OCI-M1 (cell line): ENCODE measurements around the gene TPST1.
"Not testable (repeated sequence)": the region's sequence is repeated elsewhere in the genome, so short reads cannot be mapped to it uniquely, and the experiment has no call there.

Experiments
- DNase-seq: peaks from one replicate; lab custom pipeline; 2025; lab: John Stamatoyannopoulos, UW

TPST1 gene

DNA sequence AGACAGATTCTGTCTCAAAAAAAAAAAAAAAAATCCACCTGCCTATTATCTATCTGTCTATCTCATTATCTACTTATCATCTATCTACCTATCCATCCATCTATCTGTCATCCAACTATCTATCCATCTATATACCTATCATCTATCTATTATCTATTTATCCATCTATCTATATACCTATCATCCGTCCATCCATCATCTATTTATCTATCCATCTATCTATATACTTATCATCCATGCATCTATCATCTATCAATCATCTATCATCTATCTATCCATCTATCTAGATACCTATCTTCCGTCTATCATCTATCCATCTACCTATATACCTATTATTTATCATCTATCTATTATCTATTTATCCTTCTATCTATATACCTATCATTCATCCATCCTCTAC is 16.5 kb upstream of the TPST1 start:
- DNase-seq, result no peak

GRCh38 chr7:66189695-66190503 is 15.2 kb upstream of the TPST1 start:
- no peak for DNase-seq

DNA sequence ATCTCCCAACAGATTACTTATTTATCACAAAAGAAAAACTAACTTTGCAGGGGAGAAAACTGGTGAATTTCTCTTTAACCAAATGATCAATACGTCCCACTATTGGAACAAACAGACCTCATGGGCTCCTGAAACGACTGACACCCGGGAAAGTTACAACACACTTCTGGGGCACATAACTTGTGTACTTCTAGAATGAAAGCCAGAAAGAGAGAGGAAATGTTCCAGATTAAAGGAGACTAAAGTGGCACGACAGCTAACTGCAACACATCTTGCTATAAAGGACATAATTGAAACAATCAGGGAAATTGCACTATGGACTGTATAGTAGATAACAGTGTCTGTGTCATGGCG is 14.7 kb upstream of the TPST1 start:
- DNase-seq, result no peak

DNA sequence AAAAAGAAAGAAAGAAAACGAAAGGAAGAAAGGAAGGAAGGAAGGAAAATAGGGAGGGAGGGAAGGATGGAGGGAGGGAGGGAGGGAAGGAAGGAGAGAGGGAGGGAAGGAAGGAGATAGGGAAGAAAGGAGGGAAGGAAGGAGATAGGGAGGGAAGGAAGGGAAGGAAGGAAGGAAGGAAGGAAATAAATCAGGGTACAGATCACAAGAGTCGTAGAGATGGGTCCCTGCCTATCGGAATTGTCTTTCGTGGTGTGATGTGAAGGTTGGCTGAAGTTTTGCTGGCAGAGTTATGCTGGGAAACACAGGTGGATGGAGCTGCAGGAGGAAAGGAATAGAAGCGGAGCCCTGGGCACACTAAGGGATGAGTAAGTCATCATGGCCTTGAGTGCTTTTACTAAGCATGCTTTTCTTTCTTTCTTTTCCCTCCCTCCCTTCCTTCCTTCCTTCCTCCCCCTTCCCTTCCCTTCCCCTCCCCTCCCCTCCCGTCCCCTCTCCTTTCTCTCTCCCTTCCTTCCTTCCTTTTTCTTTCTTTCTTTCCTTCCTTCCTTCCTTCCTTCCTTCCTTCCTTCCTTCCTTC is 11.9 kb upstream of the TPST1 start:
- DNase-seq, result no peak

DNA sequence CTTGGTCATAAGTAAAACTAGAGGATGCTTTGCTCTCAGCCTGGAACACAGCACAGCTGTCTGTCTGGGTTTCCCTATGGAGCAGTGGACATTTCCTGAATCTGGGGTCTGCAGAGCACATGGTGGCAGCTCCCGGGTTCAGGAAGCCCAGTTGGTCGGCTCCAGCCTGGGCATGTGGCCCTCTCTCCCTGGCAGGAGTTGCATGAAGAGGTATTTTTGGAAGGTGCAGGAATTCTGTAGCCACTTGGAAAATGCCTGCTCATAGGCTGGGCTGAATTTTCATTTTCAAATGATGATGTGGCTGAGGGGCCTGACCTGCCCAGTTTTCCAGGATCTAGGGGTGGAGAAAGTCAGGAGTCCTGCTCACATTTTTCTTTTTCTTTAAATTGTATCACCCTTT is 6.7 kb upstream of the TPST1 start:
- no peak for DNase-seq

GRCh38 chr7:66198956-66199355 is 6.2 kb upstream of the TPST1 start:
- DNase-seq, result no peak

DNA sequence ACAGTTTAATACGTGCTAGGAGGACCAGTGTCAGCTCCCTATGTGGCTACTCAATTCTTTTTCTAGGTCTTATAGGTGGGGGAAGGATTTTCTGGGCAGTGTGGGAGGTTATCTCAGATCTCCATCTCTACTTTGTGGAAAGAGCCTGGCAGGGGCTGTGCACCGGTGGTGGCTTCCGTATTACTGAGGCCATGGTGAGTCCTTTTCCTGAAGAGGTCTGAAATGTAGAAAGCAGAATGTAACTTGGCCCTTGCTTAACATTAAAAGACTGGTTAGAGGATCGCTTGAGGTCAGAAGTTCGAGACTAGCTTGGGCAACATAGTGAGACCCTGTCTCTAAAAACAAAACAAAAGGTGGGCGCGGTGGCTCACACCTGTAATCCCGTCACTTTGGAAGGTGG is 2.7 kb upstream of the TPST1 start:
- no peak for DNase-seq

DNA sequence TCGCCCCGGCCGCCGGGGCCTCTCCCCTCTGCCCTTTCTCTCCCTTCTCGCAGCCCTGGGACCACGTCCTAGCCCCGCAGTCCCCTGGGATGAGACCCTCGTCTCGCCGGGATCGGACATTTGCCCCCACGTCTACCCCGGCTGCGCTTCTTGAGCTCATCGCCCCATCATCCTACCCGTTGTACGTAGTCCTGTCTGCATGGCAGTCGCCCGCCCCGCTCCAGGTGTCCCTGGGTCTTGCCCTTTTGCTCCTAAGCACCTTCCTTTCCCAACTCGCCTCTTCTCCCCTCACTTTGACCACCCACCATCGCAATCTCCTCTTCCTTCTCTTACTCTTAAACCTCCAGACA is 582 bp downstream of the TPST1 start:
- DNase-seq, result no peak

DNA sequence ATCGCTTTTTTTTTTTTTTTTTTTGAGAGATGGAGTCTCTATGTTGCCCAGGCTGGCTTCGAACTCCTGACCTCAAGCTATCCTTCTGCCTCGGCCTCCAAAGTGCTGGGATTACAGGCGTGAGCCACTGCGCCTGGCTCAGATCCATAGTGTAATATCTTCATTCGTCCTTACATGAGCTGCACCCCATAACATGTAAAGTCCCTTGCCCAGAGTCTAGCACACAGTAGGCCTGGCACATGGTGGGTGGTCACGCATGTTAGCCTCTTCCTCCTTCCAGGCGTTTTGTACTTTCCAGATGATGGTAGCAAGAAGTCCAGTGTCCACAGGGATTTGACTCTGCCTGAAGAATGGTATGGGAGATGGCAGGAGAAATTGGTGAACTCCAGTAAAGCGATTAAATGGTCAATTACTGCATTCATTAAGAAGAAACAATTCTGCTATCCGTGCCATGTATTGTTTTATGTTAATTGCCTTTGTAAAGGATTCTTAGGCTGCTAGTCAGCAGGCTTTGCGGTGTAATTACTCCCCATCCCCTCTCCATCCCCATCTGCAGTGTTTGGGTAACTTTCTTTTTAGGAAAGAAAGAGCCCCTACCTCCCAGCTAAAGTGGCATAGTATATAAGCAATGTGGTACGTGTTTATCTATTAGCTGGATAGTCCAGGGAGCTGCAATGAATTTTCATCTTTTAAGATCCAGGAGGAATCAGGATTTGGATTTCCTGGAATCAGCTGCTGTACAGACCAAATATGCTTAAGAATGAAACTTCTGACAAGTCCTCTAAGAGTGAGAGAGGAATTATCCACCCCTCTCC is 1.2 kb downstream of the TPST1 start:
- no peak for DNase-seq

DNA sequence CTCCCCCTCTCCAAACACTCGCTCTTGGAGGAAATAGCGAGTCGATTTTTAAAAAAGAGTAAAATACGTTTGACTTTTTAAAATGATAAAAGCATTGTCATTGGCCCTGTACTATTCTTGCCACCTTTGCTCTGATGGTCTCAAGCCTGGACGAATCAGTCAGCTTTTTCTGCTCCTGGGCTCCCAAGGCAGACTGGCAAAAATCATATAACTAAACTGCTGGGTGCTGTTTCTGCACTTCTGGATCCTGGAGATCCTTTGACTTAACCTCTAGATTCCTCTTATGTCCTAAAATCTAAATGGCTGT is 1.8 kb downstream of the TPST1 start:
- DNase-seq, result no peak

DNA sequence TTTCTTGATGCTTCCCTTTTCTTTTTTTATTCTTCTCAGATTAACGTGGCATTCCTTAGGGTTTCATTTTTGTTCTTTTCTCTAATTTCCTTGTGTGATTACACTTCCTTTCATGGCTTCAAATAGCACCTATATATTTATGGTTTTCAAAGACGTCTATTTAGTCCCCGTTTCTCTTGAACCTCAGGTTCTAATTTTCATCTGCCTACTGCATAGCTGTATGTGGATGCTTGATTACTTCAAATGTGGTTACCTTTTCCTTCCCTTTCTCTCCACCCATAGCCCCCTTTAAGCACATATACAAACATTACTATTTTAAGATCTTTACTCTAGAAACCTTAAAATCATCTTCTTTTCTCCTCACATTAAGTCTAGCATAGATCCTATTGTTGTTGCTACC is 2.4 kb downstream of the TPST1 start:
- DNase-seq, result no peak

GRCh38 chr7:66211429-66211828 is 6.3 kb downstream of the TPST1 start:
- DNase-seq, result no peak

GRCh38 chr7:66213637-66214036 is 8.5 kb downstream of the TPST1 start:
- DNase-seq, result no peak

DNA sequence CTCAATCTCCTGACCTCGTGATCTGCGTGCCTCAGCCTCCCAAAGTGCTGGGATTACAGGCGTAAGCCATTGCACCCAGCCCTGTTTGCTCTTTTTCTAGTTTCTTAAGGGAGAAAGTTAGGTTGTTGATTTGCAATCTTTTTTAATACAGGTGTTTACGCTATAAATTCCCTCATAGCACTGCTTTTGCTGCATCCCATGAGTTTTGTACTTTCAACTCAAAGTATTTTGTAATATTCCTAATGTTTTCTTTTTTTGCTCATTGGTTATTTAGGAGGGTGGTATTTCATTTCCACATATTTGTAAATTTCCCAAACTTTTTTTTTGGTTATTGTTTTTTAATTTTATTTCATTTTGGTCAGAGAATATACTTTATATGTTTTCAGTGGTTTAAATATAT is 11.6 kb downstream of the TPST1 start:
- DNase-seq, result no peak

- no peak for DNase-seq
Observed at GRCh38 chr7:66219805-66220204, 14.7 kb downstream of the TPST1 start.

DNA sequence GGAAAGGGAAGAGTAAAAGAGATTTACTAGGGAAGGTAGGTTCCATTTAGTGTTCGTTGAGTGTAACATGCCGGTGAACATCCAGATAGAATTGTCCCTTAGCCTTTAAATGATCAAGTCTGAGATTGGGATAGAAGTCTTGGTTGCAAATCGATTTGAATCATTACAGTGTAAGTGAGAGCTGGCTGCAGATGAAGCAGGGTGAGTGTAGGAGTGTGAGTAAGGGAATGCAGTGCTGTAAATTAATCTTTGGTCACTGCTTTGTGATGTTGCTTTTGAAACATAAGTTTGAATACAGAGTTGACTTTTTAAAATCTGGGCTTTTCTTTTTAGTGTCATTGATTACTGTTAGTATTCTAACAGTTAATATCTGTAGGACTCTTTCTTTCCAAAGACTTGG is 16.3 kb downstream of the TPST1 start:
- no peak for DNase-seq

GRCh38 chr7:66227808-66228207 is 22.7 kb downstream of the TPST1 start:
- no peak for DNase-seq

DNA sequence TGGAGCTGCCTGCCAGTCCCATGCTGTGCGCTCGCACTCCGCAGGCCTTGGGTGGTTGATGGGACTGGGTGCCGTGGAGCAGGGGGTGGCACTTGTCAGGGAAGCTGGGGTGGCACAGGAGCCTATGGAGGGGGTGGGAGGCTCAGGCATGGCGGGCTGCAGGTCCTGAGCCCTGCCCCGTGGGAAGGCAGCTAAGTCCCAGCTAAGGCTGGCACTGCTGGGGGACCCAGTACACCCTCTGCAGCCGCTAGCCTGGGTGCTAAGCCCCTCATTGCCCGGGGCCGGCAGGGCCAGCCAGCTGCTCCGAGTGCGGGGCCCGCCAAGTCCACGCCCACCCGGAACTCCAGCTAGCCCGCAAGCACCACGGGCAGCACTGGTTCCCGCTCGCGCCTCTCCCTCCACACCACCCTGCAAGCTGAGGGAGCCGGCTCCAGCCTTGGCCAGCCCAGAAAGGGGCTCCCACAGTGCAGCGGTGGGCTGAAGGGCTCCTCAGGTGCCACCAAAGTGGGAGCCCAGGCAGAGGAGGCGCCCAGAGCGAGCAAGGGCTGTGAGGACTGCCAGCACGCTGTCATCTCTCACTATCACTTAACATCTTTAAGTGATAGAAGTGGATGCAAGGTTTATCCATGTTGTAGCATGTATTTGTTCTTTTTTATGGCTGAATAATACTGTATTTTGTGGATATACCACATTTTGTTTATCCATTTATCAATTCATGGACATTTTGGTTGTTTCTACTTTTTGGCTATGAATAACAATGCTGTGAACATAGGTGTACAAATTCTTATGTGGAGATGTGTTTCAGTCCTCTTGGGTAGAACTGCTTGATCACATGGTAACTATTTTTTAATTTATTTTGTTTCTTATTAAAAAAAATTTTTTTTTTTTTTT is 26.4 kb downstream of the TPST1 start:
- not testable (repeated sequence) for DNase-seq

- no peak for DNase-seq
Observed at GRCh38 chr7:66233638-66234037, 28.5 kb downstream of the TPST1 start.

- no peak for DNase-seq
Observed at GRCh38 chr7:66236713-66237303, 31.7 kb downstream of the TPST1 start.

DNA sequence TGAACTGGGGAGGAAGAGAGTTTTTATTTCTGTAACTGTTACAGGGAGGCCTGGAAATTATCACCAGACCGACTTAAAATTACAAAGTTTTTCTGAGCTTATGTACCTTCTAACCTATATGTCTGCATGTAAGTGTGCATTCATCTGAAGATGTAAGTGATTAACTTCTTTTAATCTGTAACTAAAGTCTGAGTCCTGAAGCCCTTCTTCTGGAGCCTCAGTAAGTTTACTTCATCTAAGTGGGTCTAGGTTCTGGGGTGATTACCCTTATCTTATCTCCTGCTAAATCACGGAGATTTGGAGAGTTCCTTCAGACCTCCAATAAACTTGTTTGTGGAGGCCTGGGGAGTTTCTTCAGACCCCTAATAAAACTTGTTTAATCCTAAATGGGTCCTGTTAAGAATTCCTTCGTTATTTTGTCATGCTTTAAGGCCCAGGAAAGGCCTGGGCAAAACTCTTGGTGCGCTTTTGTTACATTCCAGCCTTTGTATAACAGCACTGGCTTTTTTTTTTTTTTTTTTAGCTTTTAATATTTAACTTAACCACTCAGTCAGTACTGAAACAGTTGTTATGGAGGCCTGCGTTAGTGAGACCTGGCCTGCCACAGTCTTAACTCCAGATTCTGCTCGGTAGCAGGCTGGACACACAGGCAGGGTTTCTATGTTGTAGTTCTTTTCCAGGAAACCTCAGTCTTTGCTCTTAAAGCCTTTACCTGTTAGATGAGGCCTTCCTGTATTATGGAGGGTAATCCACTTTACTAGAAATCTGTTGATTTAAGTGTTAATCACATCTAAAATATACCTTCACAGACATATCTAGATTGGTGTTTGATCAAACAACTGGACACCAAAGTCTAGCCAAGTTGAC is 33.0 kb downstream of the TPST1 start:
- DNase-seq, result no peak
